ENCODE measurements around the gene CFLAR. TPM values are rescaled to one million over a fixed set of nuclear protein-coding genes. Genes with fewer than 3 reads are reported as not detected.

Gene CFLAR
- total RNA-seq, 3 donors from 2014 or later: 279 to 340 (median 291) TPM

GRCh38 chr2:201194097-201194496, 78.1 kb downstream of the CFLAR start:
- no peaks in the 10 kb centered on the region for H3K27me3 Mint-ChIP-seq (ENCODE audit: low read depth)
- peaks cover 72% of the 10 kb centered on the region for H3K4me1 Mint-ChIP-seq (ENCODE audit: low read depth)
- DNase-seq (no peak), ATAC-seq (peak; percentile 93 to 95)
- H3K4me3 Mint-ChIP-seq: peak overlapping the region; percentile 31
- no peaks in the 10 kb centered on the region for H3K9me3 Mint-ChIP-seq
- H3K36me3 Mint-ChIP-seq (ENCODE audit: insufficient read depth): peaks cover 31% of the 10 kb centered on the region

DNA sequence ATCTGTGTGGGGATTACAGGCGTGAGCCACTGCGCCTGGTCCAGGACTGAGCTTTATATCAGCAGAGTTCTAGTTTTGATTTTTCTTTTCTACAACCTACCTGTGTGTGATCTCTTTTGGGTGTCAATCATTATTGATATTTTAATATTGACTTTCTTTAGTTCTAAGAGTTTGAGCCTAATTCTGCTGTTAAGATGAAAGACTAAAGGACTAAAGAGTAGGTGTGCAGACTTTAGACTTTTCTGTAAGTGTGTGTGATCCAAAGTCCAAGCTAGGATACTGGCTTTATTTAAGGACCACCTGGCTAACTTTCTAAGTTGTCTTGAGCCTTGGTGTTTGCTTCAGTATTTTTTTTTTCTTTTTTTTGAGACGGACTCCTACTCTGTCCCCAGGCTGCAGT, 79.4 kb downstream of the CFLAR start:
- no peak for ATAC-seq
- no peak for DNase-seq
- Mint-ChIP-seq H3K4me3 (no peak overlapping the region), H3K9me3 (no peaks in the 10 kb centered on the region), H3K36me3 (ENCODE audit: insufficient read depth) (peaks cover 38% of the 10 kb centered on the region), H3K4me1 (ENCODE audit: low read depth) (peaks cover 67% of the 10 kb centered on the region), H3K27me3 (ENCODE audit: low read depth) (no peaks in the 10 kb centered on the region)

GRCh38 chr2:201196003-201196402, 80.0 kb downstream of the CFLAR start:
- ATAC-seq: no peak
- Mint-ChIP-seq H3K36me3 (ENCODE audit: insufficient read depth) (peaks cover 40% of the 10 kb centered on the region), H3K9me3 (no peaks in the 10 kb centered on the region), H3K4me3 (no peak overlapping the region), H3K4me1 (ENCODE audit: low read depth) (peaks cover 63% of the 10 kb centered on the region), H3K27me3 (ENCODE audit: low read depth) (no peaks in the 10 kb centered on the region)
- DNase-seq: no peak

DNA sequence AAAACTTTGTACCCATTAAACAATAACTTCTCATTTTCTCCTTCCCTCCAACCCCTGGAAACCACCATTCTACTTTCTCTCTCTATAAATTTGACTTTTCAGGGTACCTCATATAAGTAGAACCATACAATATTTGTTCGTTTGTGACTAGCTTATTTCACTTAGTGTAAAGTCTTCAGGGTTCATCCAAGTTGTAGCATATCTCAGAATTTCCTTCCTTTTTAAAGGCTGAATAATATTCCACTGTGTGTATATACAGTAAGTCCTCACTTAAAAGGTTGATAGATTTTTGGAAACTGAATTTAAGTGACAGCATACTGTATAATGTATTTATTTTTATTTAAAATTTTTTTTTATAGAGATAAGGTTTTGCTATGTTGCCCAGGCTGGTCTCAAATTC, 80.8 kb downstream of the CFLAR start:
- Mint-ChIP-seq H3K27me3 (ENCODE audit: low read depth) (no peaks in the 10 kb centered on the region), H3K9me3 (no peaks in the 10 kb centered on the region), H3K4me3 (no peak overlapping the region), H3K36me3 (ENCODE audit: insufficient read depth) (peaks cover 44% of the 10 kb centered on the region), H3K4me1 (ENCODE audit: low read depth) (peaks cover 55% of the 10 kb centered on the region)
- DNase-seq: no peak
- no peak for ATAC-seq

- Mint-ChIP-seq H3K4me1 (ENCODE audit: low read depth) (peaks cover 46% of the 10 kb centered on the region), H3K4me3 (no peak overlapping the region), H3K9me3 (no peaks in the 10 kb centered on the region), H3K36me3 (ENCODE audit: insufficient read depth) (peaks cover 44% of the 10 kb centered on the region), H3K27me3 (ENCODE audit: low read depth) (no peaks in the 10 kb centered on the region)
- no peak for ATAC-seq
- DNase-seq: no peak
These were observed 81.8 kb downstream of the CFLAR start for GRCh38 chr2:201197781-201198180.

GRCh38 chr2:201199847-201200246, 83.9 kb downstream of the CFLAR start:
- ATAC-seq (no peak), DNase-seq (no peak)
- Mint-ChIP-seq H3K4me1 (ENCODE audit: low read depth) (peaks cover 33% of the 10 kb centered on the region), H3K27me3 (ENCODE audit: low read depth) (no peaks in the 10 kb centered on the region), H3K9me3 (no peaks in the 10 kb centered on the region), H3K36me3 (ENCODE audit: insufficient read depth) (peaks cover 39% of the 10 kb centered on the region), H3K4me3 (no peak overlapping the region)

GRCh38 chr2:201200345-201200744, 84.4 kb downstream of the CFLAR start:
- Mint-ChIP-seq H3K4me1 (ENCODE audit: low read depth) (peaks cover 35% of the 10 kb centered on the region), H3K9me3 (no peaks in the 10 kb centered on the region), H3K27me3 (ENCODE audit: low read depth) (no peaks in the 10 kb centered on the region), H3K36me3 (ENCODE audit: insufficient read depth) (peaks cover 39% of the 10 kb centered on the region), H3K4me3 (no peak overlapping the region)
- ATAC-seq (no peak), DNase-seq (no peak)

DNA sequence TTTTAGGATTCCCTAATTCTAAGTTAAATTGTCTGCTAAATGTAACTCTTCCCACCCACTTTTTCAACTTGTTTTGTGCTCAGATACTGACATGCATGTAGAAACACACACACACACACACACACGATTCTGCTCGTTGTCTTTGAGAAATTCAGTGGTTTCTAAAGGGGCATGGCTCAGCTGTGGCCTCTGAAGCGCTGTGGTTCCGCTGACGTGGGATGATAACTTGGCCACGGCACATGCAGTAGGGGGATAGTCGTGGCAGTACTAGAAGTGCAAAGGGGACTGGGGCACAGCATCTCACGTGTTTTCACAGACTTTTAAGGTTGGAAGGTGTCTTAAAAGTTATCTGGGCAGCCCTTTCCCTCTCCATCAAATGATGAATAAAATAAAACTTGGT, 85.4 kb downstream of the CFLAR start:
- Mint-ChIP-seq H3K27me3 (ENCODE audit: low read depth) (no peaks in the 10 kb centered on the region), H3K4me3 (no peak overlapping the region), H3K4me1 (ENCODE audit: low read depth) (peaks cover 32% of the 10 kb centered on the region), H3K36me3 (ENCODE audit: insufficient read depth) (peaks cover 30% of the 10 kb centered on the region), H3K9me3 (no peaks in the 10 kb centered on the region)
- ATAC-seq (no peak), DNase-seq (no peak)

DNA sequence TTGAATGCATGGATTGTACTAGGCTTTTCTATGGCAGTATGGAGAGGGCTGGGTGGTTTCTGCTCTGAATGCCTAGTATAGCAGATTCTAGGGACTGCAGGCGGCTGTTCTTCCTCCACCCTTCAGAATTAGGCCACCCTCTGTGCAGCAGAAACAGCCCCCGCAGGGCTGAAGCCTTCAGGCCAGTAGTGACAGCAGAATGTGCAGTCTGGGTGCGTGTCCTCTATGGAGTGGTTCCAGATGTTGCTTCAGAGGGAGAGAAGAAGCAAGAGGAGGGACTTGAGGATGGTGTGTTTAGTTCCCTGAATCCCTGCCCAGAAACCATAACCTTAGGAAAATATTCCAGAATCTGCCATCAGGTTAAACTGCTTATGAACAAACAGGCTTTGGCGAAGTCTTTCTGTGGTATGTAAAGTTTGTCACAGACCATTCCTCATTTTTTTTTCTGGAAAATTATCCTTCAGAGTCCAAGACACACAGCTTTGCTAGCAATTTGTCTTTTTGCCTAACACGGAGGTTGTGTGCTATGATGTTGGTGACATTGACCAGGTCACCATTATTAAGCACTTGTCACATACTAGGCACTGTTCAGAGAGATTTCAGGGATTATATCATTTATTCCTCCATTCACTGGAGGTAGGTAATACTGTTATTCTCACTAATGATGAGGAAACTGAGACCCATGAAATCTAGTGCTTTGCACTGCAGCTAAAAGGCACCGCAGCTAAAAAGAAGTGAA, 88.1 kb downstream of the CFLAR start:
- peaks cover 27% of the 10 kb centered on the region for H3K4me1 Mint-ChIP-seq (ENCODE audit: low read depth)
- H3K27me3 Mint-ChIP-seq (ENCODE audit: low read depth): no peaks in the 10 kb centered on the region
- H3K4me3 Mint-ChIP-seq: no peak overlapping the region
- H3K9me3 Mint-ChIP-seq: no peaks in the 10 kb centered on the region
- ATAC-seq: no peak
- DNase-seq: no peak
- peaks cover 28% of the 10 kb centered on the region for H3K36me3 Mint-ChIP-seq (ENCODE audit: insufficient read depth)

DNA sequence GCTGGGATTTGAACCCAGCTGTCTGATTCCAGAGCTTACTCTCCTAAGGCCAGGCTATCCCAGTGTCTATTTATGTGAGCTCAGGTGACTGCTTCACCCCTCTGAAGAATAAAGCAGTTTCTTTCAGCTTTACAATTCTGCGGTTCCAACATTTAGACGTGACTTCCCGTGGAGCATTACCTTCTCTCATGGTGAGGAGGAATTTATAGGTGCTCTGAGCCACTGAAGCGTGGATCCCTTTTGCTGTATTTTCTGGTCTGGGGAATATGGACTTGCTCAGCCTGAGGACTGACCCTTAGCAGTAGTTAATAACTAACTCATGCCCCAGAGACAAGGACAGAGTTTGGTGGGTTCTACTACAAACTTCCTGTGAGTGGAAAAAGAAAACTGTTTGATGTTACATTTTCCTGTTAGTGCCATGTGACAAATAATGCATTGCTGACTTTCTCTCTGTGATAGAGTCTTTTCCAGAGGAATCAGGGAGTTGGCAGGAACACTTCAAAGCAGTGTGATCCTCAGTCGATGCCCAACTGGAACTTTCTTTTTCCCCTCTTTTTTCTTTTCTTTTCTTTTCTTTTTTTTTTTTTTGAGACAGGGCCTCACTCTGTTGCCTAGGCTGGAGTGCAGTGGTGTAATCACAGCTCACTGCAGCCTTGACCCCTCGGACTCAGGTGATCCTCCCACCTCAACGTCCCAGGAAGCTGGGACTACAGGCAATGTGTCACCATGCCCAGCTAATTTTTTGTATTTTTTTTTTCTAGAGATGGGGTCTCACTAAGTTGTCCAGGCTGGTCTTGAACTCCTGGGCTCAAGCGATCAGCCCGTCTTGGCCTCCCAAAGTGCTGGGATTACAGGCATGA, 88.9 kb downstream of the CFLAR start:
- no peaks in the 10 kb centered on the region for H3K9me3 Mint-ChIP-seq
- H3K4me3 Mint-ChIP-seq: no peak overlapping the region
- no peaks in the 10 kb centered on the region for H3K27me3 Mint-ChIP-seq (ENCODE audit: low read depth)
- no peak for ATAC-seq
- H3K4me1 Mint-ChIP-seq (ENCODE audit: low read depth): peaks cover 32% of the 10 kb centered on the region
- DNase-seq: no peak
- peaks cover 34% of the 10 kb centered on the region for H3K36me3 Mint-ChIP-seq (ENCODE audit: insufficient read depth)

DNA sequence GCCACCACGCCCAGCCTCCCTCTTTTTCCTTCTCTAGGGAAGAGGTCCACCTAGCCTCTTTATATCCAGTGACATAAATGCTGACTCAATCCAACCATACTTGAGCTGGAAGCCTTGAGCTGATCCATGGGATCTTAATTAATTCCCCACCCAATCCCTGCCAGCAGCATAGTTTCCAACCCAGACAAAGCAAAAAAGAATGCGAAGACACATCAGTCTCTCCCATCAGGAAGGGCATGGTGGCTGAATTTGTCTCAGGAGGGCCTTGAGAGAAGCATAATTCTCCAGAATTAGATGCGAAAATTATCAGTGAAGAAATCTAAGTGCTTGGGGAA, 89.5 kb downstream of the CFLAR start:
- ATAC-seq (no peak), DNase-seq (no peak)
- Mint-ChIP-seq H3K4me1 (ENCODE audit: low read depth) (peaks cover 32% of the 10 kb centered on the region), H3K36me3 (ENCODE audit: insufficient read depth) (peaks cover 32% of the 10 kb centered on the region), H3K27me3 (ENCODE audit: low read depth) (no peaks in the 10 kb centered on the region), H3K4me3 (no peak overlapping the region), H3K9me3 (no peaks in the 10 kb centered on the region)

DNA sequence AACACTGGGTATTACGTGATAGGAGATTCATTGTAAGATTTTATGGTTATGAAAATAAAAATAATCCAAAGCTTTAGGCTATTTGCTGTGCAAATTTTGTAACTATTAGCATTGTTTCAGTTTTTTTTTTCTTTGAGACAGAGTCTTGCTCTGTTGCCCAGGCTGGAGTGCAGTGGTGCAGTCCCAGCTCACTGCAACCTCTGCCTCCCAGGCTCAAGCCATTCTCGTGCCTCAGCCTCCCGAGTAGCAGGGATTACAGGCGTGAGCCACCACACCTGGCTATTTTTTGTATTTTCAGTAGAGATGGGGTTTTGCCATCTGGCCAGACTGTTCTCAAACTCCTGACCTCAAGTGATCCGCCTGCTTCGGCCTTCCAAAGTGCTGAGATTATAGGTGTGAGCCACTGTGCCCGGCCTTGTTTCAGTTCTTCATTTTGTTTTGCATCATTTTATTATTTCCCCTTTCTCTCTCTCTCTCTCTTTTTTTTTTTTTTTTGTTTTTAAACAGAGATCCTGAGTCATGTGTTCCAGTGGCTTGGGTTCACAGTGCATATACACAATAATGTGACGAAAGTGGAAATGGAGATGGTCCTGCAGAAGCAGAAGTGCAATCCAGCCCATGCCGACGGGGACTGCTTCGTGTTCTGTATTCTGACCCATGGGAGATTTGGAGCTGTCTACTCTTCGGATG, 92.7 kb downstream of the CFLAR start:
- no peaks in the 10 kb centered on the region for H3K27me3 Mint-ChIP-seq (ENCODE audit: low read depth)

DNA sequence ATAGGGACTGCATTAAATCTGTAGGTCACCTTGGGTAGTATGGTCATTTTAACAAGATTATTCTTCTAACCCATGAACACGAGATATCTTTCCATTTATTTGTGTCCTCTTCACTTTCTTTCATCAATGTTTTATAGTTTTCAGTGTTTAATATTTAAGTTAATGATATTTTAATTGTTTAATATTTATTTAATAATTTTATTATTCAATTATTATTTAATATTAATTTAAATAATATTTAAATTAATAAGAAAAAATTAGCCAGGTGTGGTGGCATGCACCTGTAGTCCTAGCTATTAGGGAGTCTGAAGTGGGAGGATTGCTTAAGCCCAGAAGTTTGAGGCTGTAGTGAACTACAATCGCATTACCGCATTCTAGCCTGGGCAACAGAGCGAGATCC, 100.0 kb downstream of the CFLAR start:
- DNase-seq: no peak
- Mint-ChIP-seq H3K27me3 (ENCODE audit: low read depth) (no peaks in the 10 kb centered on the region), H3K9me3 (no peaks in the 10 kb centered on the region), H3K4me3 (no peak overlapping the region), H3K36me3 (ENCODE audit: insufficient read depth) (peaks cover 21% of the 10 kb centered on the region), H3K4me1 (ENCODE audit: low read depth) (peaks cover 29% of the 10 kb centered on the region)
- ATAC-seq: no peak

More for the DNA sequence above, 92.7 kb downstream of the CFLAR start:
- Mint-ChIP-seq H3K4me1 (ENCODE audit: low read depth) (peaks cover 33% of the 10 kb centered on the region), H3K4me3 (no peak overlapping the region), H3K9me3 (no peaks in the 10 kb centered on the region), H3K36me3 (ENCODE audit: insufficient read depth) (peaks cover 31% of the 10 kb centered on the region)
- DNase-seq (no peak), ATAC-seq (no peak)

GRCh38 chr2:201216918-201217317, 101.0 kb downstream of the CFLAR start:
- no peak for DNase-seq
- ATAC-seq: no peak
- H3K27me3 Mint-ChIP-seq (ENCODE audit: low read depth): no peaks in the 10 kb centered on the region
- H3K4me3 Mint-ChIP-seq: no peak overlapping the region
- H3K36me3 Mint-ChIP-seq (ENCODE audit: insufficient read depth): peaks cover 18% of the 10 kb centered on the region
- H3K4me1 Mint-ChIP-seq (ENCODE audit: low read depth): peaks cover 31% of the 10 kb centered on the region
- no peaks in the 10 kb centered on the region for H3K9me3 Mint-ChIP-seq

All from activated T-cell treated with anti-CD3 and anti-CD28 coated beads, Interleukin-2, amount 50 U/mL, for 4 hours (primary cell).